ENCODE data around the gene TSPAN9. TPM values are rescaled to one million over a fixed set of nuclear protein-coding genes. Genes with fewer than 3 reads are reported as not detected.

TSPAN9 gene
- total and polyA plus RNA-seq, 3 donors from 2014 or later = 14.2 to 23.5 (median 19.8) TPM

- H3K36me3 ChIP-seq (ENCODE audit: low read depth, missing control alignments) = no peaks in the 10 kb centered on the region
- intact Hi-C loops (cut with DNase I; ENCODE audit: low total_unique reads) = no loop called here
- 69 to 81% methylated on average over 14 to 17 of the region's 17 CpGs for WGBS, 2 donors
- TF ChIP-seq CTCF (IDR thresholded peaks at IDR 0.05) (no peak), POLR2A (IDR thresholded peaks at IDR 0.05) (no peak)
- H3K27ac ChIP-seq = no peak overlapping the region
- H3K4me3 ChIP-seq = no peak overlapping the region
- H3K9me3 ChIP-seq = no peaks in the 10 kb centered on the region
- no peaks in the 10 kb centered on the region for H3K27me3 ChIP-seq
- no peak for DNase-seq
- peaks cover 13% of the 10 kb centered on the region for H3K4me1 ChIP-seq
These were observed 221.4 kb downstream of the TSPAN9 start for GRCh38 chr12:3298603-3299002.

GRCh38 chr12:3299929-3300832 is 223.0 kb downstream of the TSPAN9 start:
- Histone ChIP-seq H3K9me3 (no peaks in the 10 kb centered on the region), H3K4me1 (peaks cover 6% of the 10 kb centered on the region), H3K36me3 (ENCODE audit: low read depth, missing control alignments) (no peaks in the 10 kb centered on the region), H3K27ac (no peak overlapping the region), H3K4me3 (no peak overlapping the region), H3K27me3 (no peaks in the 10 kb centered on the region)
- peak; percentile 94 for DNase-seq
- WGBS, 2 donors = 21 to 44% methylated on average over 22 to 32 of the region's 32 CpGs
- intact Hi-C loops (cut with DNase I; ENCODE audit: low total_unique reads) = loop anchor here (10.0 kb wide), 1 partner anchor 505 kb away; no protein-coding TSS in a partner anchor
- TF ChIP-seq CTCF (IDR thresholded peaks at IDR 0.05) (peak; percentile 84 to 94 (median 92)), POLR2A (IDR thresholded peaks at IDR 0.05) (no peak)

- H3K9me3 ChIP-seq = no peaks in the 10 kb centered on the region
- no peaks in the 10 kb centered on the region for H3K27me3 ChIP-seq
- DNase-seq = no peak
- WGBS, 2 donors = 70 to 71% methylated on average over 10 of the region's 10 CpGs
- TF ChIP-seq CTCF (IDR thresholded peaks at IDR 0.05) = no peak
- no peak for TF ChIP-seq POLR2A (IDR thresholded peaks at IDR 0.05)
- H3K4me1 ChIP-seq = peaks cover 6% of the 10 kb centered on the region
- H3K4me3 ChIP-seq = no peak overlapping the region
- H3K27ac ChIP-seq = no peak overlapping the region
- no peaks in the 10 kb centered on the region for H3K36me3 ChIP-seq (ENCODE audit: low read depth, missing control alignments)
- intact Hi-C loops (cut with DNase I; ENCODE audit: low total_unique reads) = loop anchor here (10.0 kb wide), 1 partner anchor 504 kb away; no protein-coding TSS in a partner anchor
These were observed 223.7 kb downstream of the TSPAN9 start for GRCh38 chr12:3300833-3301401.

GRCh38 chr12:3302401-3303041 is 225.3 kb downstream of the TSPAN9 start:
- H3K9me3 ChIP-seq = no peaks in the 10 kb centered on the region
- intact Hi-C loops (cut with DNase I; ENCODE audit: low total_unique reads) = loop anchor here (10.0 kb wide), 1 partner anchor 502 kb away; no protein-coding TSS in a partner anchor
- 74 to 80% methylated on average over 15 to 16 of the region's 16 CpGs for WGBS, 2 donors

More at GRCh38 chr12:3302401-3303041, 225.3 kb downstream of the TSPAN9 start:
- H3K4me1 ChIP-seq = peaks cover 6% of the 10 kb centered on the region
- H3K4me3 ChIP-seq = no peak overlapping the region
- no peak for DNase-seq
- TF ChIP-seq POLR2A (IDR thresholded peaks at IDR 0.05) (no peak), CTCF (IDR thresholded peaks at IDR 0.05) (no peak)
- H3K27ac ChIP-seq = no peak overlapping the region
- no peaks in the 10 kb centered on the region for H3K36me3 ChIP-seq (ENCODE audit: low read depth, missing control alignments)
- no peaks in the 10 kb centered on the region for H3K27me3 ChIP-seq

All from testis (tissue), 3 donors.